ENCODE results near the gene C16orf74. TPM values are rescaled to one million over a fixed set of nuclear protein-coding genes. Genes with fewer than 3 reads are reported as not detected.

C16orf74 gene
- total and polyA plus RNA-seq, 2 of the 8 experiments (the other 6 are each of a cell fraction or from before 2014, with no cell fraction given) = 7.3 to 9.3 TPM

GRCh38 chr16:85722128-85722893 is 28.6 kb downstream of the C16orf74 start:
- FAIRE-seq (no peak), DNase-seq (ENCODE audit: low read depth in 1 of 2, low spot score in 2 of 2) (no peak)
- Histone ChIP-seq H2BK12ac (ENCODE audit: low read depth, low read length) (no peak overlapping the region), H2AFZ (ENCODE audit: low read length) (no peak overlapping the region), H4K91ac (replicated peaks; ENCODE audit: insufficient read length, low read length) (no peak overlapping the region), H3K4me3 (ENCODE audit: extremely low read depth in 1 of 4, insufficient read depth in 2 of 4, low read depth in 3 of 4, low read length in 4 of 4) (no peak overlapping the region), H3K27me3 (replicated peaks in 1 of 4; ENCODE audit: control insufficient read depth in 3 of 4, extremely low read depth in 1 of 4, insufficient read depth in 3 of 4, low read length in 3 of 4) (no peaks in the 10 kb centered on the region; a peak in 2 of 7 replicates), H3K9me3 (ENCODE audit: insufficient read depth in 2 of 2, low read depth in 1 of 2, low read length in 1 of 2) (no peaks in the 10 kb centered on the region), H3K18ac (ENCODE audit: extremely low read depth, low read length) (no peak overlapping the region), H3K14ac (ENCODE audit: insufficient read length) (no peak overlapping the region), H3K79me2 (ENCODE audit: control insufficient read depth in 1 of 2, insufficient read depth in 2 of 2, low read length in 2 of 2) (no peaks in the 10 kb centered on the region), H3K36me3 (ENCODE audit: control insufficient read depth in 2 of 4, insufficient read depth in 4 of 4, low read length in 3 of 4) (no peaks in the 10 kb centered on the region), H2BK15ac (ENCODE audit: low read length) (no peak overlapping the region), H2BK120ac (replicated peaks; ENCODE audit: low read depth, low read length) (no peak overlapping the region), H3K23me2 (ENCODE audit: low read depth, low read length) (no peaks in the 10 kb centered on the region), H3K27ac (ENCODE audit: low read depth, low read length) (no peak overlapping the region), H3K9ac (replicated peaks in 1 of 4; ENCODE audit: extremely low read depth in 1 of 4, low read depth in 3 of 4, low read length in 3 of 4) (no peak overlapping the region), H3K23ac (ENCODE audit: insufficient read length) (no peak overlapping the region), H2AK5ac (ENCODE audit: low read depth, low read length) (no peak overlapping the region), H3K56ac (replicated peaks; ENCODE audit: insufficient read length, low read depth, low read length) (no peak overlapping the region), H3K79me1 (ENCODE audit: low read depth, low read length) (no peaks in the 10 kb centered on the region), H4K20me1 (replicated peaks in 1 of 2; ENCODE audit: control insufficient read depth in 1 of 2, insufficient read depth in 2 of 2, low read length in 2 of 2) (peaks cover 2 to 11% of the 10 kb centered on the region in 2 experiments), H3K4me2 (ENCODE audit: insufficient read depth in 1 of 2, low read depth in 2 of 2, low read length in 2 of 2) (no peak overlapping the region), H3K4ac (replicated peaks; ENCODE audit: insufficient read length, low read depth, low read length) (no peak overlapping the region), H4K8ac (ENCODE audit: extremely low read depth, insufficient read depth, low read length) (0 out of 2 replicates have a peak overlapping the region, but pooled peaks have one; percentile 39), H3K4me1 (replicated peaks in 1 of 4; ENCODE audit: control insufficient read depth in 3 of 4, insufficient read depth in 4 of 4, low read length in 3 of 4) (no peaks in the 10 kb centered on the region; a peak in 2 of 7 replicates), H2BK20ac (ENCODE audit: low read length) (no peak overlapping the region), H4K5ac (ENCODE audit: insufficient read length, low read depth, low read length) (no peak overlapping the region), H2BK5ac (ENCODE audit: low read depth, low read length) (no peak overlapping the region)
- ChIA-PET CTCF (ENCODE audit: partially characterized antibody) (interaction anchor here (0.6 to 20.7 kb wide), 6 partner anchors 33 to 425 kb away, joined by 3 to 620 read pairs (median 4); partner anchors contain the start of gene GINS2), POLR2A (ENCODE audit: partially characterized antibody) (no interaction called here)
- TF ChIP-seq SIX5 (IDR thresholded peaks at IDR 0.05; ENCODE audit: low read depth, low read length) (no peak), USF2 (IDR thresholded peaks at IDR 0.05; ENCODE audit: low read length) (no peak), BCL11A (IDR thresholded peaks at IDR 0.05; ENCODE audit: low read depth in 2 of 2, low read length in 2 of 2) (no peak), RAD21 (IDR thresholded peaks at IDR 0.05 in 1 of 2, conservative IDR thresholded peaks at IDR 0.05 in 1 of 2; ENCODE audit: low read depth in 2 of 2, low read length in 2 of 2) (no peak), TAF1 (IDR thresholded peaks at IDR 0.05; ENCODE audit: low read depth, low read length) (no peak), NRF1 (IDR thresholded peaks at IDR 0.05; ENCODE audit: low read depth, low read length) (no peak), JUND (IDR thresholded peaks at IDR 0.05; ENCODE audit: low read length) (no peak), POU5F1 (IDR thresholded peaks at IDR 0.05; ENCODE audit: low read depth, low read length) (no peak)
- WGBS, 2 experiments (ENCODE audit: extremely low coverage in 1 of 2, insufficient coverage in 1 of 2, insufficient read length in 1 of 2, insufficient replicate concordance in 2 of 2, low coverage in 1 of 2, low lambda C conversion rate in 2 of 2, missing lambda C conversion rate in 1 of 2) = 87% methylated on average over 20 of the region's 20 CpGs; no CpG with 5 or more reads in 1 of the 2 experiments
